TTC549 (cell line): ENCODE data around the gene PHYHIPL.

Experiments
- FAIRE-seq: peaks from 2 replicates; lab custom pipeline; 2012; peaks lifted over from hg19 to GRCh38; lab: Jason Lieb, UNC

Gene PHYHIPL

GRCh38 chr10:59257224-59257623 is 80.8 kb downstream of the PHYHIPL start:
- no peak for FAIRE-seq

GRCh38 chr10:59258890-59259289 is 82.4 kb downstream of the PHYHIPL start:
- FAIRE-seq: no peak

- FAIRE-seq: no peak
These were observed 88.7 kb downstream of the PHYHIPL start for GRCh38 chr10:59265141-59265540.

GRCh38 chr10:59266321-59266720 is 89.9 kb downstream of the PHYHIPL start:
- FAIRE-seq: no peak

DNA sequence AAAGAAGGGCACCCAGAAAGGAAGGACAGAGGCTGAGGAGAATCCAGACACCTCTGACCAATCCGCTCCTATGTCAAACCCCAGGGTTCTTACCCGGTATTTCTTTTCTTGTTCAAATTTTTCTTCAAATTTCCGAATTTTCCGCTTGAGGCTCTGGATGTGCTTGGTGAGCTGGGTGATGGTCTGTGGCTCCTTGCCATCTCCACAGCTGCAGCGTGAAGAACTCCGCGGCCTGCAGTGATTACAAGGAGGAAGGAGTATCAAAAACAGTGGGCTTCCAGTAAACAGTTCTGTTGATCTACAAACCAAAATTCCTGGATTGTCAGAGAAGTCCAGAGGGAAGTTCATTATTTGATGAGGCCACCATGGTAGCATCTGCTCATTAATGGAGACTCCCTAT is 92.0 kb downstream of the PHYHIPL start:
- FAIRE-seq: no peak

- no peak for FAIRE-seq
These were observed 93.2 kb downstream of the PHYHIPL start for GRCh38 chr10:59269651-59270050.

GRCh38 chr10:59270492-59270891 is 94.0 kb downstream of the PHYHIPL start:
- FAIRE-seq: no peak

DNA sequence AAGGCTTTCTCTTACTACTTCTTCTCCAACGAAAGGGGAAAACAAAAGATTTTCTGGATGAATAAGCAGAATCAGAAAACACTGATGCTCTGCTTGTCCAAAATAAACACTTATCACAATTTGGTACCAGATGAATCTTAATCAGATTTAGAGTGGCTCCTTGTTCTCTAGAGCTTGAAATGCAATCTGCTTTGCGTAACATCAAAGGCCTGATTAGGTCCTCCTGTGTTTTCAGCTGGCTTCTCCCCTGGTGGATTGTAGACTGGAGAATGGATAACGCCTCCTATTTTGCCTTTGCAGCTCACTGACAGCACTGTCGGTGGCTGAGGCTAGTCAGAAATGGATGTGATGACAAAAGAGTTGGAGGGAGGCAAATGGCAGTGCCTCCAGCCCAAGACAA is 94.7 kb downstream of the PHYHIPL start:
- no peak for FAIRE-seq

GRCh38 chr10:59272061-59272460 is 95.6 kb downstream of the PHYHIPL start:
- FAIRE-seq: no peak

DNA sequence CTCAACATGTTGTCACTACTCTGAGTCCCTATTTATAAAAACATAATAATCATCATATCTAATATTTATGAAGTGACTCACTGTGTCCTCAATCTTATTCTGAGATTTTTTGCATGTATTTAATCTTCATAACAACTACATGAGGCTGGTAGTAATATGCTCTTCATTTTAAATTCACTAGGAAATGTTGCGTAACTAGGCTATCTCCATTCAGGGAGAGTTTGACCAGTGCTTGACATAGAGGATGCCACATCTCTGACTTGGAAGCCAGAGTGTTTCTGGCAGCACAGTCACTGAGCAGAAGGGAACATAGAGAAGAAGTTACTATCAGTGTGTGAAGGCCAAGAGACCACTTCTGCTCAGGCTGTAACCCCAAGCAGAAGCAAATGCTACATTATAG is 97.0 kb downstream of the PHYHIPL start:
- no peak for FAIRE-seq

GRCh38 chr10:59276133-59276532 is 99.7 kb downstream of the PHYHIPL start:
- no peak for FAIRE-seq

- no peak for FAIRE-seq
These were observed 100.5 kb downstream of the PHYHIPL start for GRCh38 chr10:59276919-59277318.

- FAIRE-seq: no peak
These were observed 103.0 kb downstream of the PHYHIPL start for GRCh38 chr10:59279476-59279875.

GRCh38 chr10:59279991-59280505 is 103.6 kb downstream of the PHYHIPL start:
- no peak for FAIRE-seq

- FAIRE-seq: no peak
These were observed 105.4 kb downstream of the PHYHIPL start for GRCh38 chr10:59281861-59282260.

DNA sequence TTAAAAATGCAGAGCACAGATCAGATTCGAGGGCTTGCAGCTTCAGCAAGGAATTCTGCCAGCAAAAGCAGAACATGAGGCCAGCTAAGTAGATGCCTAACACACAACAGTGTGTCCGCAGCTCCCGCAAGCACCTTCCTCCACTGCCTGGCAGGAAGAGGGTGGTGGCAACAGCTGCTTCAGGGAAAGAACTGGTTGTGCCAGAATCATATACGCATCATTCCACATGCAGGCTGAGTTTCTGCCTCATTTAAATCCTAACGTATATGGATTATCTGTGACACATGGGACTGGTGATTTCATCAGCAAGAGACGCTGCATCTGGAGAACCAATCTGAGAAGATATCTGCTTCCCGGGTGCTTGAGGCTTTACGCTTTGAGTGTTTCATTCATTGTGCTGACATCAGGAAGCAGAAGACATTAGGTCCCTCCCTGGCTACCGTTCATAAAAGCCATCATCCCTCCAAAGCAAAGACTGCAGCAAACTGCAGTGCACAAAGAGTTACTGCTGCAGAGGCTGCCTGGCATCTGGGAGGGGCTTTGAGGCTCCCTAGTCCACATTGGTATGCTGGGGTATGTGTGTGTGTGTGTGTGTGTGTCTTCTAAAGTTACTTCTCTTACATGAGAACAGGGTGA is 107.1 kb downstream of the PHYHIPL start:
- no peak for FAIRE-seq

DNA sequence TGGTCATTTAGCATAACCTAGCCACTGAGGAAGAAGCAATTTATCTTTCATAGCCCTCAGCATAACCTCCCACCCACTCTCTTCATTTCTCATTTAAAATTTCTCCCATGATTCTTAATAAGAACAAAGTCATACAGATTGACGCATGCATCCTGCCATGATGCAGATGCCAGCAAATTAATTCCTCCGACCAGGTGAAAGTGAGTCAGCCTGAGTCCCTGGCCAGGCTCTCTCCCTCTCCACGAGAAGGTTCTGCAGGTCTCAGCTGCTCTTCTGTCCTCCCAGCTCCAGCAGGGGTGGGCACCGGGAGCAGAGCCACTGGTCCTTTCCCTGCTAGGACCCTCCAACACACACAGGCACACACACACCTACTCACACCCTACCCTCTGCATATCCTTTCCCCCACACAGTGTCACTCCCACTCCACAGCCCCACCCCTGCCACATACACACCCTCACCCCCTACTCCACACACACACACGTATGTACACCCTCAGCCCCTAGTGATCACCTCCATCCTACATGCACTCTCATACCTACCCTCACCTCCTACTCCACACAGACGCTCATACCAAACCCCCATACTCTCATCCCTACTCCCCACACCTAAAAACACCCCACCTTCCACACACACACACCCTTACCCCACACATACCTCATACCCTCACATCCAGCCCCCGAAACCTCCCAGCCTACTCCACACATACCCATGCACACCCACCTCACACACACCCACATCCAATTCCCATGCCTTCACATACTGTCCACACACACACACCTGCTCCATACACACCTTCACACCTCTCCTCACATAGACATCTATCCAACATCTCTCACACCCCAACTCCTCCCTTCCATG is 107.9 kb downstream of the PHYHIPL start:
- FAIRE-seq: no peak

DNA sequence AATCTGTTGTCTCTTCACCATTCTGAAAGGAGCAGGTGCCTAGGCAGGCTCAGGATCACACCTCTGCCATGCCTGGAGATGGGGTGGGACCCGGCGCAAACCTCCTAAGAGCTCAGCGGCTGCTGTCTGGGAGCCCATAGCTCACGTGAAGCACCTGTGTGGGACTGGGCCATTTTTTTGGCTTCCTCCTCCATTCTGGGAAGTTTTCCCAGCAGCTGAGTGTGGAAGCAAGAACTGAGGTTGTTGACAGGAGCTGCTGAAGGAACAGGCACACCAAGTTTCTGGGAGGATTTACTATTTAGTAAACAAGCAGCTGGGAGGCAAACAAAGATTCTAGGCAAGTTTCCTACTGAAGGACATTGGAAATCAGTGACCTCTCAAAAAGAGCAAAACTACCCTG is 108.6 kb downstream of the PHYHIPL start:
- no peak for FAIRE-seq

DNA sequence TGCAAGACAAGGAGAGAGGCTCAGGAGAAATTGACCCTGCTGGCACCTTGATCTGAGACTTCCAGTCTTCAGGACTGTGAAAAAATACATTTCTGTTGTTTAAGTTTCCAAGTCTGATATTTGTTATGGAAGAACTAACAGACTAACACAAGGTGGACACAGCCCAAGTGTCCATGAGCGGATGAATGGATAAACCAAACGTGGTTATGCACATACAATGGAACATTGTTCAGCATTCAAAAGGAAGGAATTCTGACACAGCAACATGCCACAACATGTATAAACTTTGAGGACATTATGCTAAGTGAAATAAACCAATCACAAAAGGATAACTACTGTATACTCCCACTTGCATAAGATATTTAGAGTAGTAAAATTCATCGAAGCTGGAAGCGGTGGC is 109.4 kb downstream of the PHYHIPL start:
- no peak for FAIRE-seq

GRCh38 chr10:59287587-59288255 is 111.3 kb downstream of the PHYHIPL start:
- no peak for FAIRE-seq

DNA sequence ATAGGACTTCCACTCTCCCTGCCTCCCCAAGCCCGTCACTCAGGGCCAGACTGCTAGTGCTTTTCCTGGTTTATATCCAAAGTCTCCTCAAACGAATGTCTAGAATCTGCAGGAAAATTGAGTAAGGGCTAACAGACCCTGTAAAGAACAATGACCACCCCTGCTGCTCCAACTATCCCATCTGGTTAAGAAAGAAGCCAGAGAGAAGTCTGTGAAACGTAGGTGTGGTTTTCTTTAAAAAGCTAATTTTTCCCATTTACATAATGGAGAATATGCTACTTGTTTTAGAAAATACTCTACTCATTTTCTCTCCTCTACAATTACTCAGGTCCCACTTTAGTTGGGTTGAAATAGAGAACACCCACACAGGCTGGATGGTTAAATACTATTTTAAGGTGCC is 113.4 kb downstream of the PHYHIPL start:
- FAIRE-seq: no peak

DNA sequence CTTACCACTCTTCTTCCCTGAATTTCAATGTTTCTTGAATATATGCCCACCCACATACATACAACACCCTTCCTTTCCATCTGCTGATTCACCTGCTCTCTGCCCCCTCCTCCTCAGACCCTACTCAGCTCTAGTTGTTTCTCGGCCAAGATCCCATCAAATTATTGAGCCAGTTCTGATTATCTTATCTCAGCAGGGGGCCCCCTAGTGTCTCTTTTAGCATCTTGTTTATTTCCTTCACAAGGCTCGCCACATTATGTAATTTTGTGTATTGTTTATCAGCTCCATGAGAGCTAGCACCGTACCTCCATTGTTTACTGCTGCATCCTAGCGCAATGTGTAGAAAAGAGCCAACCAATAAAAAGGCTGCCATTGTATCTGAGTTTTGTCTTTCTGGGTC is 114.0 kb downstream of the PHYHIPL start:
- FAIRE-seq: no peak
